ENCODE data around the gene VAV2.
A peak's percentile ranks its signal among the peaks of the same experiment; 100 is the strongest.

Gene VAV2, protein sequence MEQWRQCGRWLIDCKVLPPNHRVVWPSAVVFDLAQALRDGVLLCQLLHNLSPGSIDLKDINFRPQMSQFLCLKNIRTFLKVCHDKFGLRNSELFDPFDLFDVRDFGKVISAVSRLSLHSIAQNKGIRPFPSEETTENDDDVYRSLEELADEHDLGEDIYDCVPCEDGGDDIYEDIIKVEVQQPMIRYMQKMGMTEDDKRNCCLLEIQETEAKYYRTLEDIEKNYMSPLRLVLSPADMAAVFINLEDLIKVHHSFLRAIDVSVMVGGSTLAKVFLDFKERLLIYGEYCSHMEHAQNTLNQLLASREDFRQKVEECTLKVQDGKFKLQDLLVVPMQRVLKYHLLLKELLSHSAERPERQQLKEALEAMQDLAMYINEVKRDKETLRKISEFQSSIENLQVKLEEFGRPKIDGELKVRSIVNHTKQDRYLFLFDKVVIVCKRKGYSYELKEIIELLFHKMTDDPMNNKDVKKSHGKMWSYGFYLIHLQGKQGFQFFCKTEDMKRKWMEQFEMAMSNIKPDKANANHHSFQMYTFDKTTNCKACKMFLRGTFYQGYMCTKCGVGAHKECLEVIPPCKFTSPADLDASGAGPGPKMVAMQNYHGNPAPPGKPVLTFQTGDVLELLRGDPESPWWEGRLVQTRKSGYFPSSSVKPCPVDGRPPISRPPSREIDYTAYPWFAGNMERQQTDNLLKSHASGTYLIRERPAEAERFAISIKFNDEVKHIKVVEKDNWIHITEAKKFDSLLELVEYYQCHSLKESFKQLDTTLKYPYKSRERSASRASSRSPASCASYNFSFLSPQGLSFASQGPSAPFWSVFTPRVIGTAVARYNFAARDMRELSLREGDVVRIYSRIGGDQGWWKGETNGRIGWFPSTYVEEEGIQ

DNA sequence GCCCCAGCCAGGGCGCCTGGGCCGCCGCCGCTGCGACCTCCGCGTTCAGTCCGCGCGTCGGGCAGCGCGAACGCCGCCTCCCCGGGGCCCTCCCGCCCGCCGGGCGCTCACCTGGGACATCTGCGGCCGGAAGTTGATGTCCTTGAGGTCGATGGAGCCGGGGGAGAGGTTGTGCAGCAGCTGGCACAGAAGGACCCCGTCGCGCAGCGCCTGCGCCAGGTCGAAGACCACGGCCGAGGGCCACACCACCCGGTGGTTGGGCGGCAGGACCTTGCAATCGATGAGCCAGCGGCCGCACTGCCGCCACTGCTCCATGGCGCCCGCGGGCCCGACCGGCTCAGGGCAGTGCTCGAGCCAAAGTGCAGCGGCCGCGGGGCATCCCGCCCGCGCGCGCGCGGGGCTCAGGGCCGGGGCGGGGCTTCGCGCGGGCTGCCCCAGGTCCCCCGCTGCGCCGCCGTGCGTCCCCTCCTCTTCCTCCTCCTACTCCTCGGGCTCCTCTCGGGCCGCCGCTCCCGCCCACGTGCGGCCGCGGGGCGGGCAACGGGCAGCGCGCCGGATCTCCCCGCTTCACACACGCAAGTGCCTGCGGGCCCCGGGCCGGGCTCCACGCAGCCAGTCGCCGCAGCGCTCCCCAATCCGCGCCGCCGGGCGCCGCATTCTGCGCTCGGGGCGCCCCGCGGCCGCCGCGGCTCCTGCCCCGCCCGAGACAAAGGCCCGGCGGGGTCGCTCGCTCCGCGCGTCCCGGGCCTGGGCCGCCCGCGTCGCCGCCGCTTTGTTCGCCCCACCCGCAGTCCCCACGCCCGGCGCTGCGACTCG is at the start of gene VAV2:
Gene VAV2, minus strand, starts transcription at position 361 of the 816 bp plus-strand sequence. Its CDS starts 46 bp downstream, at position 315.
- DNase-seq = peak; percentile 6

DNA sequence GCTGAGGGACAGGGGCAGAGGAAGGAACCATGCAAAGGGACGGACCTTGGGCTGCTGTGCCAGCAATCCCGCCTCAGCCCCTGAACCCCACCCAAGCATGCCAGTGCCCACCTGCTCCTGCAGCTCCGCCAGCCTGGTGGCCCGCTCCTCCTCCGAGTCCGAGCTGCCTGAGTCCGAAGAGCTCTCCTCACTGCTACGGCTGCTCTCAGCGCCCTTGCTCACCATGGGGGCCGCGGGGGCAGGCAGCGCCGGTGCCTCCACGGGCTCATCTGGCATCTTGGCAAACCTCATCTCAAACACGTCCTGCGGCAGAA is 49.5 kb upstream of the VAV2 start:
- no peak for DNase-seq

- DNase-seq = no peak
These were observed 48.9 kb upstream of the VAV2 start for GRCh38 chr9:134040781-134041648.

- DNase-seq = no peak
These were observed 48.0 kb upstream of the VAV2 start for GRCh38 chr9:134040176-134040565.

- peak; percentile 21 for DNase-seq
These were observed 47.5 kb upstream of the VAV2 start for GRCh38 chr9:134039386-134040175.

GRCh38 chr9:134037641-134038040 is 45.5 kb upstream of the VAV2 start:
- DNase-seq = no peak

DNA sequence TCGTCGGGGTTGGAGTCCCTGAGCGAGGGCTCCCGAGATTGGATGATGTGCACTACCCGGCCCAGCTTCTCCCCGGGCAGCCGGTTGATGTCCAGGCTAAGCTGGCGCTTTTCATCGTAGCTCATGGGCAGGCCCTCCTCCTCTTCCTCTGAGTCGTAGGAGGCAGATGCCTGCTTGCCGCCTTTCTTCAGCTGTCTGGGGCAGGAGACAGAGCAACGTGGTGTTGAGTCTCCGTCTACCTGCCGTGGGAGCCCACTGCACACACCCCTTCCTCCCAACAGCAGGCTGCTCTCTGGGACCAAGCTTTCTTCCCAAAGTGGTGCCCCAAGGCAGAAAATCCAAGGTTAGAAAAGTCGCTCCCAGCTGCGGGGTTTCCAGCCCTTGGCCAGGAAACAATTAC is 44.0 kb upstream of the VAV2 start:
- DNase-seq = no peak

- no peak for DNase-seq
These were observed 43.2 kb upstream of the VAV2 start for GRCh38 chr9:134035041-134036039.

DNA sequence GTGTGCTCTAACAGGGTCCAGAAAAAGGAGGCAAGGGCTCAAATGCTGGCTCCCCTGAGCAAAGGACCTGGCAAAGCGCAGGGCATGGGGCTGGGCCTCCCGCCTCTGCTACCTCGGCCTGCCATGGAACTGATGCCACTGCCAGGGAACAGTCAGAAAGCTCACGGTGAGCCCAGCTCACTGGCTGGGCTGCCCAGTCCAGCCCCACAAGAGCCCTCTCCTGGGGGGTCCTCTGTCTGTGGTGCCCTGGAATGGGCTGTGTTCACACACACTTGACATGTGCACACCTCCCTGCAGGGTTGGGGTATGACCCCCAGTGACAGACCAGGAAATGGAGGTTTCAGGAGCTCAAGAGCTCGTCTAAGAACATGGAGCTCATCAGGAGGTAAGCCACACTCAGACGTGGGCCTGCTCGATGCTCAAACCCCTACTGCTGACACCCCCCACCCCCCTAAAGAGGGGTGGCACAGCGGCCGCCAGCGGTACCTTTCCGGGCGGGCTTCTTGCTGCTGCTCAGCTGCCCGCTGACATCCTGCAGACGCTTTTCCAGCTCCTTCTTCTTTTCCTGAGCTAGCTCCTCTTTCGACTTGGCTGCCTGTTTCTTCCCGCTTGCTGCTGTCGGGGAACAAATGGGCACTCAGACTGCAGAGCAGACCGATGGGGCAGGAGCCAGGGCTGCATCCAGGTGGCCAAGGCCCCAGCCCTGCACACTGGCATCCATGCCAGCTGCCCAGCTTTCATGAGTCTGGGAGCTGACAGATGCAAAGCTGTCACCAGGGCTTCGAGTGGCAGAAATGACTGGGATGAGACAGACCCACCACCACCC is 42.3 kb upstream of the VAV2 start:
- no peak for DNase-seq

DNA sequence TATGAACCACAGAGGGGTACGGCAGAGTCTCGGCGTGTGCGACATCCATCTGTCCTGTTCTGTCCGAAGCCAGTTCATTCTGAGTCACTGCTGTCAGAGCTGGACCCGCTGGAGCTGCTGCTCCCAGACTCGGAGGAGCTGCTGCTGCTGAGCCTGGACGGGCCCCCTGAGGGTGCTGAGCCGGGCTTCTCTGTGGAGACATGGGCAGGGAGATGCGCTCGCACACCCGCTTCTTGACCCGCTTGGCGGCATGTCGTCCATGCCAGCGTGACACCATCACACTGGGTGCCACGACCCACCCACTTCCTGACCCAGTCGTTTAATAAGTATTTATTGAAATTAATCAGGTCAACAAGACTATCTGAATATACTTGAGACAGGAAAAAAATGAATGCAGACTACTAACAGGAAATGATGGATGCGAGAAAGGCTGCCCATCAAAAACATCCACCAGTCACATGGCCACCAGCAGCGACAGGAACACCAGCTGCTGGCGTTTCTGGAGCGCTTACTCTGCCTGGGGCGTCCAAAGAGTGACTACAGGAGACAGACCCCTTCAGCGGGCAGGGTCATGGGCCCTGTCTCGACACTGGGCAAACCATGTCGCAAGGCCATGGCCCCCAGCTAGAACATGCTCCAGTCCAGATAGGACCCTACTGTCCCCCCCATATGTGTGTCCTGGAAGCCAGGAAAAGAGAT is 41.5 kb upstream of the VAV2 start:
- no peak for DNase-seq

- no peak for DNase-seq
These were observed 40.5 kb upstream of the VAV2 start for GRCh38 chr9:134032456-134033222.

- no peak for DNase-seq
These were observed 39.7 kb upstream of the VAV2 start for GRCh38 chr9:134031783-134032182.

DNA sequence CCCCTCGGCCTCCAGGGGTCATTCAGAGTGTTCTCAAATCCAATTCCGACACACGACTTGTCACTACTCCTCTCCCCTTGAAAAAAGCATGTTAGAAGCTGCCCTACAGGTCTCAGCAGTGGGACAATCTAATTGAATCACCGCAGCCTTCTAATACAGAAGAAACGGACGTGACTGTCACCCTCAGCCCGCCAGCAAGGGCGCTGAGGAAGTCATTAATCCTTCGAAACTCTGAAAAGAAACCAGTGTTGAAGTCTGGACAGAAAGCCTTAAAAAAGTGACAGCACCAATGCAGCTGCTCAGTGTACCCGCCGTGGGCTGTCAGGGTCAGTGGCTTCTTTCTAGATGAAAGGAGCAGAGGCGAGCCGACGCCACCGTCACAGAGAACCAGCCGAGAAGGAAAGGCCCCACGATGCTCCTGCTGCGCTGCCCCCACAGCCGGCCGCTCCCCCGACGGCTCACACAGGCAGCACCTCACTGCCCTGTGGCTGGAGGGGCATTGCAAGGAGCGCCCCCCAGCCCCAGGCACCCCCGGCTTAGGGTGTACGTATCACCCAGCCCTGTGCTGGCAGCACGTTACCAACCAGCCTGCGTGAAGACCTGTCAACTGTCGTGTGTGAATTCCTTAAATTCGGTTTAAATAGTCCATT is 38.8 kb upstream of the VAV2 start:
- no peak for DNase-seq

DNA sequence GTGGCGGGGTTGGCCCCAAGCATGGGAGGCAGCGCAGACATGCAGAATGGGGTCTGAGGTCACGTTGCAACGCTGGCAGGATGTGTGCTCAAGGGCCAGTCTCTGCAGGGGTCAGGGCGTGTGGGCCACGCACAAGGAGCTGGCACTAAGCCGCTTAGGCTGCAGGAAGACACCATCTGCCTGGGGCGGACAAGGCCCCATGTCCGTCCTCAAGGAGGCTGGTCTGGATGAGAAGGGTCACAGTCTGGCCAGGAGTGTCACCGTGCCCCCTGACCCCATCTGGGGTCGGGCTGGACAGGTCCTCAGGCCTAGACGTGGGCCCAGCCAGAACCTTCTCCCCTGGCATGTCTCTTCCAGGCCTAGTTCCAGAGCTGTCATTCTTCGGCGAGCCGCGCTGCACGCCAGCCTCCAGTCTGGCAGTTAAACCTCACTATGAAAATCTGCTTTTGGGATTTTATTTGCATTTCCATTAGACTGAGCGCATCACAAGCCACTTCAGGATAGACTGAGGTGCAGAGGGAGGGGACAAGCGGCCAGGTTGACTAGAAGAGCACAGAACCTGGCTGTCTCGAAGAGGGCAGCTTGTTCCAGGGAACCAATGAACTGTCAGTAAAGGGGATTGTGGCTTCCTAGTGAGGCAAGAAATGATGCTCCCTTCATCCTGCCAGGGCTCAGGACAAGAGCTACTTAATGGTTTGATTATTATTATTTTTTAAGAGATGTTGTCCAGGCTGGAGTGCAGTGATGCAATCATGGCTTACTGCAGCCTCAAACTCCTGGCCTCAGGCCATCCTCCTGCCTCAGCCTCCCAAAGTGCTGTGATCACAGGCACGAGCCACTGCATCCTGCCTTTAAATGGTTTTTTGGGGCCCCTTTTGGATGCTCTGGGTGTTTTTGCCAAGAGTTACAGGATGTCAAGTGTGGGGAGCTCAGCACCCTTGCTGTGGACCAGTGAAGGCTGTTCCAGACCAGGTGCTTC is 37.4 kb upstream of the VAV2 start:
- no peak for DNase-seq

GRCh38 chr9:134028575-134029247 is 36.6 kb upstream of the VAV2 start:
- no peak for DNase-seq
